SK-N-DZ (cell line): ENCODE data around the gene PDZD4.
A peak's percentile ranks its signal among the peaks of the same experiment; 100 is the strongest.

Experiments
- DNase-seq: peaks from one replicate; pipeline ENCODE4 v3.0.0-alpha.2; 2015; ENCODE audit warnings: low spot score

PDZD4 gene

GRCh38 chrX:153772316-153773217, 57.8 kb downstream of the PDZD4 start:
- no peak for DNase-seq

- no peak for DNase-seq
Measured at GRCh38 chrX:153771415-153772315, 58.7 kb downstream of the PDZD4 start.

GRCh38 chrX:153770601-153771414, 59.5 kb downstream of the PDZD4 start:
- DNase-seq, result no peak

DNA sequence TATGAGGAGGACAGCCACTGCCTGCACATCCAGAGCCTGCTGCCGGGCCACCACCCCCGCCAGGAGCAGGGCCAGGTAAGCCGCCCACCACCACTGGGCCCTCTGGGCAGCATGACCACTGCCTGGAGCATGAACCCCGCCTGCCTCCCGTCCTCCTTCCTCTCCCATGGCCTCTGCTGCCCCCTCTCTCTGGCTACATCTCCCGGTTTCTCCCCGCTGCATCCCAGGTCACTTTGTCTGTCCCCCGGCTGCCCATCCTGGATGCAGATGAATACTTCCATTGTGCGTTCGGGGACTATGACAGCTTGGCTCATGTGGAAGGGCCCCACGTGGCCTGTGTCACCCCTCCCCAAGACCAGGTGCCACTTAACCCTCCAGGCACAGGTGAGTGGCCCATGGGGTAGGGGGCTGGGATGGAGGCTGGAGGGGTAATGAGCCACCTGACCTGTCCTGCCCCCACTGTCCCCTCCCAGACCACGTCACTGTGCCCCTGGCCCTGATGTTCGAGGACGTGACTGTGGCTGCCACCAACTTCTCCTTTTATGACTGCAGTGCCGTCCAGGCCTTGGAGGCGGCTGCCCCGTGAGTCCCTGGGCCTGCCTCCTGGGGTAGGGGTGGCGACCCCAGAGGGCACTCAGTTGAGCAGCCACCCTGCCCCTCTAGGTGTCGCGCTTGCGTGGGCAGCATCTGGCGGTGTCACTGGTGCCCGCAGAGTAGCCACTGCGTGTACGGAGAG, 60.3 kb downstream of the PDZD4 start:
- DNase-seq, result no peak

DNA sequence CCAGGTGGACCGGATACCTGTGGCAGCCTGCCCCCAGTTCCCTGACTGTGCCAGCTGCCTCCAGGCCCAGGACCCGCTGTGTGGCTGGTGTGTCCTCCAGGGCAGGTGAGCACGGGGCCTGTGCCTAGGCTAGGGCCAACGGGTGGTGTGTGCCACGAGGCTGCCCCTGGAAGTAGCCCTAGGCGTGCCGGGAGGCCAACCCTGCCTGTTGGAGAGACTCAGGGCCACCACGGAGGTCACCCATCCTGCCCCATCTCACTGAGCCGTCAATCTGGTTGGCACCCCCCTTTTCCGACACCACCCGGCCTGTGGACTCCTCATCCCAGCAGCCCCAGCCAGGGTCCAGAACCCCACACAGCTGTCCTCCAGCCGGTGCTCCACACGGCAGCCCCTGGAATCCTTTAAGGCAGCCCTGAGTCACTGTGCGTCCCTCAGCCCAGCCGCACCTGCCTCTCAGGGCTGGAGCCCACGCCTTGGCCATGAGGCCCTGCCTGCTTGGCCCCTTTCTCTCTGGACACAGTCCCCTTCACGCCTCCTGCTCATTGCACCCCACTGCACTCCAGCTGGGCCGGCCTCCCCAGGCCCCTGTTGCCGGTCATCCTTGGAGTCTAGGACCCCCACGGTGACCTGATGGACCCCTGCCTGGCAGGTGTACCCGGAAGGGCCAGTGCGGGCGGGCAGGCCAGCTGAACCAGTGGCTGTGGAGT, 61.0 kb downstream of the PDZD4 start:
- no peak for DNase-seq

DNA sequence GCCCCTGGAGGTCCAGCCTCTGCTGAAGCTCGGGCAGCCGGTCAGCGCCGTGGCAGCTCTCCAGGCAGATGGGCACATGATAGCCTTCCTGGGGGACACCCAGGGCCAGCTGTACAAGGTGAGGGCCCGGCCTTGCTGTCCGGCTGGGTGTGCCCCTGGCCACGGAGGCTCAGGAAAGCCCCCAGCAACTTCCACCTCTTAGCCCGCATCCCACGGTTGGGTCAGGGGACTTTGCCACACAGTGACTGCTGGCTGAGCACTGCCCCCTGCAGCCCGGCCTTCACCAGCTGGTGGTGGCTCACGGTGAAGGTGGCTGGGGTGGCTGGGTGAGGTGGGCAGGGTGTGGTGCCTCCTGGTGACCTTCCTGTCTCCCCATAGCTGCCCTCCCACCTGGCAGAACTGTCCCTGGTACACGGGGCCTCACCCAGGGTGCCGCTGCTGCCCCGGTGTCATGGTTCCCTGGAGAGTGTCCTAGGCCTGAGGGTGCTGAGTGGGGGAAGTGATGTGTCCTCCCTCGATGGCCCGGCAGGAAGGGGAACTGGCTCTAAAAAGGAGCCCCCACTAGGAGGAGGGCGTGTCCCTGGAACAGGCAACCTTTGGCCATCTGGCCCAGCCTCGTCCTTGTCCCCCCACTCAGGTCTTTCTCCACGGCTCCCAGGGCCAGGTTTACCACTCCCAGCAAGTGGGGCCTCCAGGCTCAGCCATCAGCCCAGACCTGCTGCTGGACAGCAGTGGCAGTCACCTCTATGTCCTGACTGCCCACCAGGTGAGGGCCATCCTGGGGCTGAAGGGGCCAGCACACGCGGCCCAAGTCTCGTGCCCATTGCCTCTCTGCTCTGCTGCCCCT, 61.8 kb downstream of the PDZD4 start:
- DNase-seq, result no peak

- no peak for DNase-seq
Measured at GRCh38 chrX:153767674-153768055, 62.7 kb downstream of the PDZD4 start.

DNA sequence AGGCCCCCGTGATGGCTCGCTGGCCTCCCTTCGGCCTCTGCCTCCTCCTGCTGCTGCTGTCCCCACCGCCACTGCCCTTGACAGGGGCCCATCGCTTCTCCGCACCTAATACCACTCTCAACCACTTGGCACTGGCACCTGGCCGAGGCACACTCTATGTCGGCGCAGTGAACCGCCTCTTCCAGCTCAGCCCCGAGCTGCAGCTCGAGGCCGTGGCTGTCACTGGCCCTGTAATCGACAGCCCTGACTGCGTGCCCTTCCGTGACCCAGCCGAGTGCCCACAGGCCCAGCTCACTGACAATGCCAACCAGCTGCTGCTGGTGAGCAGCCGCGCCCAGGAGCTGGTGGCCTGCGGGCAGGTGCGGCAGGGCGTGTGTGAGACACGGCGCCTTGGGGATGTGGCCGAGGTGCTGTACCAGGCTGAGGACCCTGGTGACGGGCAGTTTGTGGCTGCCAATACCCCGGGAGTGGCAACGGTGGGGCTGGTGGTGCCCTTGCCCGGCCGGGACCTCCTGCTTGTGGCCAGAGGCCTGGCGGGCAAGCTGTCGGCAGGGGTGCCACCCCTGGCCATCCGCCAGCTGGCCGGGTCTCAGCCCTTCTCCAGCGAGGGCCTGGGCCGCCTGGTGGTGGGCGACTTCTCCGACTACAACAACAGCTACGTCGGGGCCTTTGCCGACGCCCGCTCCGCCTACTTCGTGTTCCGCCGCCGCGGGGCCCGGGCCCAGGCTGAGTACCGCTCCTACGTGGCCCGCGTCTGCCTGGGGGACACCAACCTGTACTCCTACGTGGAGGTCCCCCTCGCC, 63.3 kb downstream of the PDZD4 start:
- DNase-seq, result no peak

DNA sequence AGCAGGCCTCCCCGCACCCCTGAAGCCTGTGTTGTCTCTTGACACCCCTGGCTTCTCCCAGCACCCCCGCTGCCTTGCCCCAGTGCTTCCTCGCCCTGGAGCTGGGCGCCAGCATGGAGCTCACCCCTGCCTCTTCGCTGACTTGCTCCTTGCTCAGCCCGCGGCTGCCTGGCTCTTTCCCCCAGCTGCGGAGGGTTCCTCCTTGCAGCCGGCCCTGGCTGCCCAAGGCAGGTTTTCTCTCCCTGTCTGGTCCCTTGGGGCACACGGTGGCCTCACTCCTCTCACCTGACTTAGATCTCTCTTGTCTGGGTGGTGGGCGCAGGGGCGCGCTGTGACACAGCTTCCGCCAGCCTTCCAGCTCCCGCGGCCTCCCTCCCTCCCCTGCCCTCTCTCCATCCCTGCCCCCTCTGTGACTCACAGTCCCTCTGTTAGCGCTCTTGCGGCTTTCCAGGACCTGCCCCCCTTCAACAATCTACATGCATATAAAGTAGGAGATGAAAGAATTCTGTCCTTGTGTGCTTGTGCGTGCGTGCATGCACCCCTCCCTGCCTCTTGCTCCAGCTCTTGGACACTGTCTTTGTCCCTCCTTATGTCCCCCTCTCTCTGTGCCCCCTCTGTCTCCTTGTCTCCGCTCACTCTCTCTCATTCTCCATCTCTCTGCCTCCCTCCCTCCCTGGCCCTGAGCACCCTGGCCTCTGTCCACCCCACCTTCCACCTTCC, 64.1 kb downstream of the PDZD4 start:
- no peak for DNase-seq

- DNase-seq, result peak; percentile 51
Measured at GRCh38 chrX:153765138-153766079, 64.9 kb downstream of the PDZD4 start.

- no peak for DNase-seq
Measured at GRCh38 chrX:153764786-153765137, 65.6 kb downstream of the PDZD4 start.

GRCh38 chrX:153763989-153764755, 66.2 kb downstream of the PDZD4 start, which contains the start of gene PLXNB3:
Gene PLXNB3 (plus strand): TSS chrX:153764249. CDS start chrX:153765536, 1,287 bp downstream.
- DNase-seq, result peak; percentile 61

- DNase-seq, result no peak
Measured at GRCh38 chrX:153763298-153763932, 66.9 kb downstream of the PDZD4 start.

DNA sequence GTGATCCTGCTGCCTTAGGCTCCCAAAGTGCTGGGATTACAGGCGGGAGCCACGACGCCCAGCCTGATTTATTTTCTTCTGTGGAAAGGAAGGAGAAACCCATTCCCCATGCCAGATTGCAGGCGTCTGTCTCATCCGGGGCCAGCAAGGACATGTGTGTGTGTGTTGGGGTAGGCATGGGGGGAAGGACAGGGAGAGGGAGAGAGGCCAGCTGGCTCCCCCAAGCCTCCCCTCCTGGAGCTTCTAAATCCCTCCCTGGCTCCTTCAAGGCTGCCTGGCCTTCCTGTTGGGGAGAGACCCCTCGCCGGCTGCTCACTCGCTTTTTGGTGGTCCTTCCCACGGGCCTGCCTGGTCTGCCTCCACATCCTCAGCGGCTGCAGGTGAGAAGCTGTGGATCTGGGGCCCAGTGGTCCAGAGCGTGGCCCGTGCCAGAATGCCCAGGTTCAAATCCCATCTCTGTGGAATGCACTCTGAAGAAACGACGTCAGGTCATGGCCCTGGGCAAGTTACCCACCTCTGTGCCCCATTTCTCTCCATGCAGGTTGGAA, 67.6 kb downstream of the PDZD4 start:
- no peak for DNase-seq

GRCh38 chrX:153761863-153762262, 68.5 kb downstream of the PDZD4 start:
- DNase-seq, result no peak
